H9 (cell line): Measurements from ENCODE around the gene RASSF8. TPM values are rescaled to one million over a fixed set of nuclear protein-coding genes. Genes with fewer than 3 reads are reported as not detected.

Experiments used
- DNase-seq: peaks from one replicate; pipeline ENCODE4 v3.0.0-alpha.2; 2017
- H2AFZ ChIP-seq: one replicate; pipeline ENCODE4 v1.6.1; 2013; ENCODE audit warnings: mild to moderate bottlenecking, low read length, control low read depth, moderate library complexity
- H2AK5ac ChIP-seq: 2 replicates; pipeline ENCODE4 v1.6.1; 2013; ENCODE audit warnings: low read length, control low read depth, mixed read lengths; ENCODE audit not compliant: insufficient read length
- H2BK120ac ChIP-seq: one replicate; pipeline ENCODE4 v1.6.1; 2013; ENCODE audit warnings: low read depth, mild to moderate bottlenecking, low read length, control low read depth, inconsistent platforms; ENCODE audit not compliant: poor library complexity, severe bottlenecking
- H2BK12ac ChIP-seq: 2 replicates; pipeline ENCODE4 v1.6.1; 2013; ENCODE audit warnings: low read length, control low read depth, mixed read lengths, low read depth; ENCODE audit not compliant: insufficient read length
- H2BK15ac ChIP-seq: 2 replicates; pipeline ENCODE4 v1.6.1; 2013; ENCODE audit warnings: low read depth, low read length, control low read depth
- H2BK20ac ChIP-seq: one replicate; pipeline ENCODE4 v1.6.1; 2013; ENCODE audit warnings: low read depth, mild to moderate bottlenecking, low read length, control low read depth, inconsistent platforms; ENCODE audit not compliant: poor library complexity, severe bottlenecking
- H2BK5ac ChIP-seq: 2 replicates; pipeline ENCODE4 v1.6.1; 2013; ENCODE audit warnings: low read length, control low read depth, mixed read lengths; ENCODE audit not compliant: insufficient read length
- H3K14ac ChIP-seq: 2 replicates; pipeline ENCODE4 v1.6.1; 2013; ENCODE audit warnings: low read length, control low read depth; ENCODE audit not compliant: insufficient read depth
- H3K18ac ChIP-seq: 2 replicates; pipeline ENCODE4 v1.6.1; 2013; ENCODE audit warnings: low read depth, mild to moderate bottlenecking, mixed read lengths, low read length, control low read depth; ENCODE audit not compliant: insufficient read length
- H3K23ac ChIP-seq: 2 replicates; pipeline ENCODE4 v1.6.1; 2013; ENCODE audit warnings: low read length, control low read depth, mixed read lengths, low read depth; ENCODE audit not compliant: insufficient read length
- H3K23me2 ChIP-seq: 2 replicates; pipeline ENCODE4 v1.6.1; 2013; ENCODE audit warnings: low read depth, mild to moderate bottlenecking, mixed read lengths, low read length, control low read depth; ENCODE audit not compliant: insufficient read length, poor library complexity, severe bottlenecking
- H3K27ac ChIP-seq: 2 replicates; pipeline ENCODE4 v1.5.1; 2013; ENCODE audit warnings: low read length, control low read depth, mixed read lengths, low read depth; ENCODE audit not compliant: insufficient read length
- H3K27me3 ChIP-seq: 2 replicates; pipeline ENCODE4 v1.6.1; 2013; ENCODE audit warnings: low read length, control low read depth, inconsistent platforms; ENCODE audit not compliant: insufficient read depth
- H3K4ac ChIP-seq: 2 replicates; pipeline ENCODE4 v1.6.1; 2013; ENCODE audit warnings: low read depth, mild to moderate bottlenecking, control low read depth, inconsistent platforms, low read length, moderate library complexity
- H3K4me1 ChIP-seq: 2 replicates; pipeline ENCODE4 v1.6.1; 2013; ENCODE audit warnings: low read length, control low read depth, inconsistent platforms; ENCODE audit not compliant: insufficient read depth
- H3K4me2 ChIP-seq: 2 replicates; pipeline ENCODE4 v1.6.1; 2013; ENCODE audit warnings: low read length, control low read depth, mixed read lengths; ENCODE audit not compliant: insufficient read length, insufficient read depth
- H3K56ac ChIP-seq: 2 replicates; pipeline ENCODE4 v1.6.1; 2013; ENCODE audit warnings: low read depth, mild to moderate bottlenecking, mixed read lengths, low read length, control low read depth; ENCODE audit not compliant: insufficient read length
- H3K79me1 ChIP-seq: 2 replicates; pipeline ENCODE4 v1.6.1; 2013; ENCODE audit warnings: low read depth, mild to moderate bottlenecking, moderate library complexity, low read length, control low read depth, inconsistent platforms; ENCODE audit not compliant: insufficient read depth, poor library complexity, severe bottlenecking
- H3K79me2 ChIP-seq: 2 replicates; pipeline ENCODE4 v1.6.1; 2013; ENCODE audit warnings: low read length, control low read depth, inconsistent platforms; ENCODE audit not compliant: insufficient read depth
- H3K9ac ChIP-seq: 2 replicates; pipeline ENCODE4 v1.6.1; 2013; ENCODE audit warnings: low read length, control low read depth, mixed read lengths; ENCODE audit not compliant: insufficient read length; ENCODE audit errors: extremely low read depth
- H3K9me3 ChIP-seq: one replicate; pipeline ENCODE4 v1.6.1; 2013; ENCODE audit warnings: low read depth, low read length, inconsistent platforms; ENCODE audit not compliant: control insufficient read depth
- H3T11ph ChIP-seq: one replicate; pipeline ENCODE4 v1.6.1; 2013; ENCODE audit warnings: mild to moderate bottlenecking, low read length, control low read depth, inconsistent platforms
- H4K20me1 ChIP-seq: one replicate; pipeline ENCODE4 v1.6.1; 2013; ENCODE audit not compliant: control insufficient read depth, insufficient read length, insufficient read depth
- H4K5ac ChIP-seq: 2 replicates; pipeline ENCODE4 v1.6.1; 2013; ENCODE audit warnings: low read depth, mild to moderate bottlenecking, mixed read lengths, low read length, control low read depth; ENCODE audit not compliant: insufficient read length
- H4K8ac ChIP-seq: replicated peaks from 2 replicates; pipeline ENCODE4 v1.6.1; 2013; ENCODE audit warnings: low read length, control low read depth, mixed read lengths, low read depth; ENCODE audit not compliant: insufficient read length
- H4K91ac ChIP-seq: 2 replicates; pipeline ENCODE4 v1.6.1; 2013; ENCODE audit warnings: low read depth, mild to moderate bottlenecking, moderate library complexity, mixed read lengths, low read length, control low read depth; ENCODE audit not compliant: insufficient read length
- H3K27ac Mint-ChIP-seq, 3 experiments: 2 replicates in 2 of 3; 3 replicates in 1 of 3; pipeline ENCODE4 v1.8.0; 2020 to 2021; ENCODE audit warnings: mixed read lengths in 3 of 3, mild to moderate bottlenecking in 1 of 3, moderate library complexity in 1 of 3
- H3K27me3 Mint-ChIP-seq: 2 replicates; pipeline ENCODE4 v1.8.0; 2021; ENCODE audit warnings: low read depth, mild to moderate bottlenecking, moderate library complexity, mixed read lengths
- H3K36me3 Mint-ChIP-seq, 3 experiments: 2 replicates in 2 of 3; 3 replicates in 1 of 3; pipeline ENCODE4 v1.8.0; 2020 to 2021; ENCODE audit warnings: low read depth in 3 of 3, mixed read lengths in 3 of 3; ENCODE audit not compliant: insufficient read depth in 1 of 3
- H3K4me1 Mint-ChIP-seq, 2 experiments: 2 replicates each; pipeline ENCODE4 v1.8.0; 2020; ENCODE audit warnings: mixed read lengths in 2 of 2
- H3K4me3 Mint-ChIP-seq, 2 experiments: 2 replicates in 1 of 2; 3 replicates in 1 of 2; pipeline ENCODE4 v1.8.0; 2020 to 2021; ENCODE audit warnings: mild to moderate bottlenecking in 2 of 2, mixed read lengths in 2 of 2, moderate library complexity in 1 of 2
- H3K9me3 Mint-ChIP-seq, 2 experiments: 2 replicates in 1 of 2; 3 replicates in 1 of 2; pipeline ENCODE4 v1.8.0; 2020; ENCODE audit warnings: mild to moderate bottlenecking in 2 of 2, mixed read lengths in 2 of 2, moderate library complexity in 1 of 2
- WGBS: extraction: QIAGEN DNeasy Blood & Tissue Kit; methylation state at CpG from one replicate; pipeline ENCODE4 v1.1.7; 2013; ENCODE audit warnings: missing lambda C conversion rate, low lambda C conversion rate, mixed read lengths; ENCODE audit not compliant: insufficient read length; ENCODE audit errors: extremely low coverage; 5-methylcytosine and 5-hydroxymethylcytosine counted together
- total RNA-seq: library from RNA; stranded (reverse); gene quantifications from 2 replicates; pipeline ENCODE4 v1.2.1, GENCODE V29; 2021
- TF ChIP-seq, protein P1 (sequence below): fragments of 200-600 bp; sonication (generic); conservative IDR thresholded peaks from 3 replicates; pipeline ENCODE4 v1.8.0; 2021; ENCODE audit warnings: antibody characterized with exemption, mild to moderate bottlenecking

Gene RASSF8
- total RNA-seq, 1 experiment from 2014 or later = 38.8 TPM

DNA sequence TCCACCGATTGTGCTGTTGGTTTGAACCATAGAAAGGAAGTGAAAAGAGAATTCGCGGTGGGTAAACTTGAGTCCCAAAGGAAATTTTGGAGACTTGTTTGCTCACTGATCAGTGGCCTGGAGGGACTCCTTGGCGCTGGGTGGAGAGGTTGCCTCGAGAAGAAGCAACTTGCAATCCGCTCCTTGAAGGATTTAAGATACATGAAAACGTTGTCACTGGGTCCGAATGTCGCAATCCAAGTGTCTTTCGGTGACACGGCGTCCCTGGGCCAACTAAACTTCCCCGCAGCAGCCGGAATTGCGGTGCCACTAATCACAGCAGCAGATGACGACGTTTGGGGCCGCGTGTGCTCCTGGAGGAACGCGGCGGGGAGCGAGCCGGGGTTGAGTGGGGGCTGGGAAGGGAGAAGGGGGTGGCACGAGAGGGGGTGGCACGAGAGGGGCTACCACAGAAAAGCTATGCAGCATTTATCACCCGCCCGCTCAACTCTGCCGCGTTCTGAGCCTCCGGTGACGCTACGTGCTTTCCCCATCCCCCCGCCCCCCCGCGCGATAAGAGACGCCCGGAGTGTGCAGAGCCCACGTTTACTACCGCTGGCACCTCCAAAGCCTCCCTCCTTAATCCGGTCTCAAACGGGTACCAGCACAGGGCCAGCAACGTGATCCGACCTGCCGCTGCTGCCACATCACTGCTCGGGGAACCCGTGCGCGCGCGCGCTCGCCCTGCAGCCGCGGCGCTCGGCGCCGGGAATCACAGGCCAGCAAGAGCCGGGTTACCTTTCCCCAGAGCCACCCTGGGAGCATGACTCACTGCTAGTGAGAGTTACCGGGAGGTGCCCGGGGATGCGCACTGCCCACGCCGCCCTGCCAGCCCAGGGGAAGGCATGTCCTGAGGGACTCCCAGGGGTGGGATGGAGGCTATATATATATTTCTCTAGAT is 167.2 kb downstream of the RASSF8 start:
- H2BK15ac ChIP-seq = no peak overlapping the region
- peak overlapping the region in 1 of 3 experiments; percentile 68; a peak in 1 of 7 replicates for H3K27ac Mint-ChIP-seq
- H4K5ac ChIP-seq = no peak overlapping the region
- H3K36me3 Mint-ChIP-seq = peaks cover 0 to 4% (median 0%) of the 10 kb centered on the region in 3 experiments; a peak in 1 of 7 replicates
- no peak overlapping the region for H3K56ac ChIP-seq
- WGBS = no CpG with 5 or more reads among the region's 66 CpGs
- H3K9me3 Mint-ChIP-seq = peaks cover 0 to 4% of the 10 kb centered on the region in 2 experiments; a peak in 1 of 5 replicates
- no peak overlapping the region for H3T11ph ChIP-seq
- H3K9ac ChIP-seq = peak overlapping the region; percentile 36
- no peak overlapping the region for H3K14ac ChIP-seq
- H3K4me1 ChIP-seq = peaks cover 3% of the 10 kb centered on the region; the same call in 1 of the 2 replicates
- no peak overlapping the region for H2AK5ac ChIP-seq
- no peak overlapping the region for H2BK12ac ChIP-seq
- H3K79me1 ChIP-seq = no peaks in the 10 kb centered on the region
- H3K27me3 Mint-ChIP-seq = peaks cover 97% of the 10 kb centered on the region
- peaks cover 50% of the 10 kb centered on the region for H3K27me3 ChIP-seq
- peak overlapping the region; percentile 81 for H3K4me2 ChIP-seq
- H4K20me1 ChIP-seq = no peaks in the 10 kb centered on the region
- no peak overlapping the region for H2AFZ ChIP-seq
- H2BK120ac ChIP-seq = no peak overlapping the region
- no peak overlapping the region for H3K27ac ChIP-seq
- peaks cover 34 to 44% of the 10 kb centered on the region in 2 experiments for H3K4me1 Mint-ChIP-seq
- H3K9me3 ChIP-seq = no peaks in the 10 kb centered on the region
- H3K18ac ChIP-seq = peak overlapping the region; percentile 19
- no peak overlapping the region for H2BK20ac ChIP-seq
- DNase-seq = peak; percentile 87
- no peak overlapping the region for H3K23ac ChIP-seq
- H3K4me3 Mint-ChIP-seq = peak overlapping the region; percentile 78 to 87
- H2BK5ac ChIP-seq = no peak overlapping the region
- H3K4ac ChIP-seq = no peak overlapping the region
- peaks cover 32% of the 10 kb centered on the region for H3K23me2 ChIP-seq
- TF ChIP-seq, protein P1, sequence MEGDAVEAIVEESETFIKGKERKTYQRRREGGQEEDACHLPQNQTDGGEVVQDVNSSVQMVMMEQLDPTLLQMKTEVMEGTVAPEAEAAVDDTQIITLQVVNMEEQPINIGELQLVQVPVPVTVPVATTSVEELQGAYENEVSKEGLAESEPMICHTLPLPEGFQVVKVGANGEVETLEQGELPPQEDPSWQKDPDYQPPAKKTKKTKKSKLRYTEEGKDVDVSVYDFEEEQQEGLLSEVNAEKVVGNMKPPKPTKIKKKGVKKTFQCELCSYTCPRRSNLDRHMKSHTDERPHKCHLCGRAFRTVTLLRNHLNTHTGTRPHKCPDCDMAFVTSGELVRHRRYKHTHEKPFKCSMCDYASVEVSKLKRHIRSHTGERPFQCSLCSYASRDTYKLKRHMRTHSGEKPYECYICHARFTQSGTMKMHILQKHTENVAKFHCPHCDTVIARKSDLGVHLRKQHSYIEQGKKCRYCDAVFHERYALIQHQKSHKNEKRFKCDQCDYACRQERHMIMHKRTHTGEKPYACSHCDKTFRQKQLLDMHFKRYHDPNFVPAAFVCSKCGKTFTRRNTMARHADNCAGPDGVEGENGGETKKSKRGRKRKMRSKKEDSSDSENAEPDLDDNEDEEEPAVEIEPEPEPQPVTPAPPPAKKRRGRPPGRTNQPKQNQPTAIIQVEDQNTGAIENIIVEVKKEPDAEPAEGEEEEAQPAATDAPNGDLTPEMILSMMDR = no peak
- no peak overlapping the region for H4K8ac ChIP-seq
- H4K91ac ChIP-seq = no peak overlapping the region
- H3K79me2 ChIP-seq = no peaks in the 10 kb centered on the region
